H9 (cell line): Measurements from ENCODE around the gene SGCD. TPM values are rescaled to one million over a fixed set of nuclear protein-coding genes. Genes with fewer than 3 reads are reported as not detected.
A peak's percentile ranks its signal among the peaks of the same experiment; 100 is the strongest.

Experiments used
- DNase-seq: peaks from one replicate; pipeline ENCODE4 v3.0.0-alpha.2; 2017
- H2AFZ ChIP-seq: one replicate; pipeline ENCODE4 v1.6.1; 2013; ENCODE audit warnings: mild to moderate bottlenecking, low read length, control low read depth, moderate library complexity
- H2AK5ac ChIP-seq: 2 replicates; pipeline ENCODE4 v1.6.1; 2013; ENCODE audit warnings: low read length, control low read depth, mixed read lengths; ENCODE audit not compliant: insufficient read length
- H2BK120ac ChIP-seq: one replicate; pipeline ENCODE4 v1.6.1; 2013; ENCODE audit warnings: low read depth, mild to moderate bottlenecking, low read length, control low read depth, inconsistent platforms; ENCODE audit not compliant: poor library complexity, severe bottlenecking
- H2BK12ac ChIP-seq: 2 replicates; pipeline ENCODE4 v1.6.1; 2013; ENCODE audit warnings: low read length, control low read depth, mixed read lengths, low read depth; ENCODE audit not compliant: insufficient read length
- H2BK15ac ChIP-seq: 2 replicates; pipeline ENCODE4 v1.6.1; 2013; ENCODE audit warnings: low read depth, low read length, control low read depth
- H2BK20ac ChIP-seq: one replicate; pipeline ENCODE4 v1.6.1; 2013; ENCODE audit warnings: low read depth, mild to moderate bottlenecking, low read length, control low read depth, inconsistent platforms; ENCODE audit not compliant: poor library complexity, severe bottlenecking
- H2BK5ac ChIP-seq: 2 replicates; pipeline ENCODE4 v1.6.1; 2013; ENCODE audit warnings: low read length, control low read depth, mixed read lengths; ENCODE audit not compliant: insufficient read length
- H3K14ac ChIP-seq: 2 replicates; pipeline ENCODE4 v1.6.1; 2013; ENCODE audit warnings: low read length, control low read depth; ENCODE audit not compliant: insufficient read depth
- H3K18ac ChIP-seq: 2 replicates; pipeline ENCODE4 v1.6.1; 2013; ENCODE audit warnings: low read depth, mild to moderate bottlenecking, mixed read lengths, low read length, control low read depth; ENCODE audit not compliant: insufficient read length
- H3K23ac ChIP-seq: 2 replicates; pipeline ENCODE4 v1.6.1; 2013; ENCODE audit warnings: low read length, control low read depth, mixed read lengths, low read depth; ENCODE audit not compliant: insufficient read length
- H3K23me2 ChIP-seq: 2 replicates; pipeline ENCODE4 v1.6.1; 2013; ENCODE audit warnings: low read depth, mild to moderate bottlenecking, mixed read lengths, low read length, control low read depth; ENCODE audit not compliant: insufficient read length, poor library complexity, severe bottlenecking
- H3K27ac ChIP-seq: 2 replicates; pipeline ENCODE4 v1.5.1; 2013; ENCODE audit warnings: low read length, control low read depth, mixed read lengths, low read depth; ENCODE audit not compliant: insufficient read length
- H3K27me3 ChIP-seq: 2 replicates; pipeline ENCODE4 v1.6.1; 2013; ENCODE audit warnings: low read length, control low read depth, inconsistent platforms; ENCODE audit not compliant: insufficient read depth
- H3K4ac ChIP-seq: 2 replicates; pipeline ENCODE4 v1.6.1; 2013; ENCODE audit warnings: low read depth, mild to moderate bottlenecking, control low read depth, inconsistent platforms, low read length, moderate library complexity
- H3K4me1 ChIP-seq: 2 replicates; pipeline ENCODE4 v1.6.1; 2013; ENCODE audit warnings: low read length, control low read depth, inconsistent platforms; ENCODE audit not compliant: insufficient read depth
- H3K4me2 ChIP-seq: 2 replicates; pipeline ENCODE4 v1.6.1; 2013; ENCODE audit warnings: low read length, control low read depth, mixed read lengths; ENCODE audit not compliant: insufficient read length, insufficient read depth
- H3K56ac ChIP-seq: 2 replicates; pipeline ENCODE4 v1.6.1; 2013; ENCODE audit warnings: low read depth, mild to moderate bottlenecking, mixed read lengths, low read length, control low read depth; ENCODE audit not compliant: insufficient read length
- H3K79me1 ChIP-seq: 2 replicates; pipeline ENCODE4 v1.6.1; 2013; ENCODE audit warnings: low read depth, mild to moderate bottlenecking, moderate library complexity, low read length, control low read depth, inconsistent platforms; ENCODE audit not compliant: insufficient read depth, poor library complexity, severe bottlenecking
- H3K79me2 ChIP-seq: 2 replicates; pipeline ENCODE4 v1.6.1; 2013; ENCODE audit warnings: low read length, control low read depth, inconsistent platforms; ENCODE audit not compliant: insufficient read depth
- H3K9ac ChIP-seq: 2 replicates; pipeline ENCODE4 v1.6.1; 2013; ENCODE audit warnings: low read length, control low read depth, mixed read lengths; ENCODE audit not compliant: insufficient read length; ENCODE audit errors: extremely low read depth
- H3K9me3 ChIP-seq: one replicate; pipeline ENCODE4 v1.6.1; 2013; ENCODE audit warnings: low read depth, low read length, inconsistent platforms; ENCODE audit not compliant: control insufficient read depth
- H3T11ph ChIP-seq: one replicate; pipeline ENCODE4 v1.6.1; 2013; ENCODE audit warnings: mild to moderate bottlenecking, low read length, control low read depth, inconsistent platforms
- H4K20me1 ChIP-seq: one replicate; pipeline ENCODE4 v1.6.1; 2013; ENCODE audit not compliant: control insufficient read depth, insufficient read length, insufficient read depth
- H4K5ac ChIP-seq: 2 replicates; pipeline ENCODE4 v1.6.1; 2013; ENCODE audit warnings: low read depth, mild to moderate bottlenecking, mixed read lengths, low read length, control low read depth; ENCODE audit not compliant: insufficient read length
- H4K8ac ChIP-seq: replicated peaks from 2 replicates; pipeline ENCODE4 v1.6.1; 2013; ENCODE audit warnings: low read length, control low read depth, mixed read lengths, low read depth; ENCODE audit not compliant: insufficient read length
- H4K91ac ChIP-seq: 2 replicates; pipeline ENCODE4 v1.6.1; 2013; ENCODE audit warnings: low read depth, mild to moderate bottlenecking, moderate library complexity, mixed read lengths, low read length, control low read depth; ENCODE audit not compliant: insufficient read length
- H3K27ac Mint-ChIP-seq, 3 experiments: 2 replicates in 2 of 3; 3 replicates in 1 of 3; pipeline ENCODE4 v1.8.0; 2020 to 2021; ENCODE audit warnings: mixed read lengths in 3 of 3, mild to moderate bottlenecking in 1 of 3, moderate library complexity in 1 of 3
- H3K27me3 Mint-ChIP-seq: 2 replicates; pipeline ENCODE4 v1.8.0; 2021; ENCODE audit warnings: low read depth, mild to moderate bottlenecking, moderate library complexity, mixed read lengths
- H3K36me3 Mint-ChIP-seq, 3 experiments: 2 replicates in 2 of 3; 3 replicates in 1 of 3; pipeline ENCODE4 v1.8.0; 2020 to 2021; ENCODE audit warnings: low read depth in 3 of 3, mixed read lengths in 3 of 3; ENCODE audit not compliant: insufficient read depth in 1 of 3
- H3K4me1 Mint-ChIP-seq, 2 experiments: 2 replicates each; pipeline ENCODE4 v1.8.0; 2020; ENCODE audit warnings: mixed read lengths in 2 of 2
- H3K4me3 Mint-ChIP-seq, 2 experiments: 2 replicates in 1 of 2; 3 replicates in 1 of 2; pipeline ENCODE4 v1.8.0; 2020 to 2021; ENCODE audit warnings: mild to moderate bottlenecking in 2 of 2, mixed read lengths in 2 of 2, moderate library complexity in 1 of 2
- H3K9me3 Mint-ChIP-seq, 2 experiments: 2 replicates in 1 of 2; 3 replicates in 1 of 2; pipeline ENCODE4 v1.8.0; 2020; ENCODE audit warnings: mild to moderate bottlenecking in 2 of 2, mixed read lengths in 2 of 2, moderate library complexity in 1 of 2
- CTCF ChIP-seq: fragments of 200-600 bp; sonication (generic); conservative IDR thresholded peaks from 3 replicates; pipeline ENCODE4 v1.8.0; 2021; ENCODE audit warnings: antibody characterized with exemption, mild to moderate bottlenecking
- WGBS: extraction: QIAGEN DNeasy Blood & Tissue Kit; methylation state at CpG from one replicate; pipeline ENCODE4 v1.1.7; 2013; ENCODE audit warnings: missing lambda C conversion rate, low lambda C conversion rate, mixed read lengths; ENCODE audit not compliant: insufficient read length; ENCODE audit errors: extremely low coverage; 5-methylcytosine and 5-hydroxymethylcytosine counted together
- total RNA-seq: library from RNA; stranded (reverse); gene quantifications from 2 replicates; pipeline ENCODE4 v1.2.1, GENCODE V29; 2021

Gene SGCD
- total RNA-seq, 1 experiment from 2014 or later = 0.11 TPM

GRCh38 chr5:156421798-156422197 is 94.8 kb downstream of the SGCD start:
- no peaks in the 10 kb centered on the region for H3K36me3 Mint-ChIP-seq
- H3T11ph ChIP-seq = no peak overlapping the region
- no peaks in the 10 kb centered on the region for H3K9me3 ChIP-seq
- H4K8ac ChIP-seq = no peak overlapping the region
- no peak overlapping the region for H3K56ac ChIP-seq
- peaks cover 9% of the 10 kb centered on the region for H3K4me1 ChIP-seq
- no peaks in the 10 kb centered on the region for H3K23me2 ChIP-seq
- H3K14ac ChIP-seq = no peak overlapping the region
- no peaks in the 10 kb centered on the region for H3K79me2 ChIP-seq
- no peak overlapping the region for H2BK20ac ChIP-seq
- no peaks in the 10 kb centered on the region for H3K9me3 Mint-ChIP-seq
- no peak overlapping the region for H3K23ac ChIP-seq
- no peak overlapping the region for H2BK5ac ChIP-seq
- no peak overlapping the region for H2AFZ ChIP-seq
- H3K4me1 Mint-ChIP-seq = peaks cover 14 to 20% of the 10 kb centered on the region in 2 experiments
- no peak overlapping the region for H4K5ac ChIP-seq
- TF ChIP-seq CTCF = no peak
- WGBS = no CpG with 5 or more reads among the region's 4 CpGs
- H3K9ac ChIP-seq = no peak overlapping the region
- no peaks in the 10 kb centered on the region for H3K27me3 Mint-ChIP-seq
- no peaks in the 10 kb centered on the region for H4K20me1 ChIP-seq
- 0 out of 7 replicates have a peak overlapping the region, but pooled peaks of 1 of the 3 experiments have one; percentile 47 for H3K27ac Mint-ChIP-seq
- DNase-seq = no peak
- no peak overlapping the region for H2BK120ac ChIP-seq
- H3K79me1 ChIP-seq = no peaks in the 10 kb centered on the region
- H3K4me3 Mint-ChIP-seq = no peak overlapping the region
- no peak overlapping the region for H3K27ac ChIP-seq
- H2BK15ac ChIP-seq = no peak overlapping the region
- H3K18ac ChIP-seq = no peak overlapping the region
- H3K4me2 ChIP-seq = no peak overlapping the region
- H4K91ac ChIP-seq = no peak overlapping the region
- no peak overlapping the region for H2AK5ac ChIP-seq
- H3K27me3 ChIP-seq = no peaks in the 10 kb centered on the region
- H3K4ac ChIP-seq = no peak overlapping the region
- H2BK12ac ChIP-seq = no peak overlapping the region
